Coronary artery (tissue), 2 donors: ENCODE data around the gene BAZ1B.

Experiments used
- DNase-seq: peaks from one replicate; pipeline ENCODE4 v3.0.0-alpha.2; 2017; ENCODE audit warnings: low spot score
- H3K27ac ChIP-seq, 2 donors: fragments of 200-600 bp; sonication (generic); one replicate each; pipeline ENCODE4 v1.5.1; 2016 to 2019
- H3K4me3 ChIP-seq: fragments of 200-600 bp; sonication (generic); 2 replicates; pipeline ENCODE4 v1.5.1; 2016; ENCODE audit warnings: mild to moderate bottlenecking, moderate library complexity
- TF ChIP-seq, protein P1 (sequence below): fragments of 200-600 bp; sonication (generic); IDR thresholded peaks from one replicate; pipeline ENCODE4 v1.5.1; 2019; ENCODE audit warnings: antibody characterized with exemption

BAZ1B gene

DNA sequence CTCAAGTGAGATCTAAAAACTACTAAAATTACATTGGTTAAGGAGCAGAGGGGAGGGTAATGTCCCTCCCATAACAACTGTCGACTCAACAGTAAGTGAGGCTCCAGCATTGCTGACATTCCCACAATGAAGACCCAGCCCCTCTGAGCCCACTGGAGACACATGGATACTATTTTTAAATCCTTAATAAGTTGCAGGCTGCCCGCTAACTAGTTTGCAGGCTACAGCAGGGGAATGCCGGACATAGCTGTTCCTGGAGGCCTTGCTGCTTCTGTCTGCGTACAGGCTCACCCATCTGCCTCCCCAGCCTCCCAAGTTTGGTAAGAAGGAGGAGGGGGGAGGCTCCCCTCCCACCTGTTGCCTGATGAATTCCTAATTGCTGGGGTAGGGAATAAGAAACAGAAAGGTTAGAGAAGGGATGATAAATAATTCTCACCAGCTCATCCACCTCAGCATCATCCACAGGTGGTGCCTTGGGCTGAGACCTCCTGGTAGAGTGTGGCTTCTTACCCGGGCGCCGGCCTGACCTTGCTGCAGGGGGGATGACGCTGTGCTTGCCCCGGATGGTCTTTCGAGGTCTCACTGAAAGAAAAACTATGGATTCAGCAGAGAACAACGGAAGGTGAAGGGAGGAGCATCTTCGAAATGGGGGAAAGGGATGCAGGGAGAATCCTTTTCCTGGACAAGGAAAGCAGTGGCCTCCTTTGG lies 78.4 kb downstream of the BAZ1B start:
- TF ChIP-seq, protein P1, sequence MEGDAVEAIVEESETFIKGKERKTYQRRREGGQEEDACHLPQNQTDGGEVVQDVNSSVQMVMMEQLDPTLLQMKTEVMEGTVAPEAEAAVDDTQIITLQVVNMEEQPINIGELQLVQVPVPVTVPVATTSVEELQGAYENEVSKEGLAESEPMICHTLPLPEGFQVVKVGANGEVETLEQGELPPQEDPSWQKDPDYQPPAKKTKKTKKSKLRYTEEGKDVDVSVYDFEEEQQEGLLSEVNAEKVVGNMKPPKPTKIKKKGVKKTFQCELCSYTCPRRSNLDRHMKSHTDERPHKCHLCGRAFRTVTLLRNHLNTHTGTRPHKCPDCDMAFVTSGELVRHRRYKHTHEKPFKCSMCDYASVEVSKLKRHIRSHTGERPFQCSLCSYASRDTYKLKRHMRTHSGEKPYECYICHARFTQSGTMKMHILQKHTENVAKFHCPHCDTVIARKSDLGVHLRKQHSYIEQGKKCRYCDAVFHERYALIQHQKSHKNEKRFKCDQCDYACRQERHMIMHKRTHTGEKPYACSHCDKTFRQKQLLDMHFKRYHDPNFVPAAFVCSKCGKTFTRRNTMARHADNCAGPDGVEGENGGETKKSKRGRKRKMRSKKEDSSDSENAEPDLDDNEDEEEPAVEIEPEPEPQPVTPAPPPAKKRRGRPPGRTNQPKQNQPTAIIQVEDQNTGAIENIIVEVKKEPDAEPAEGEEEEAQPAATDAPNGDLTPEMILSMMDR = no peak
- DNase-seq = no peak
- H3K4me3 ChIP-seq = no peak overlapping the region
- no peak overlapping the region for H3K27ac ChIP-seq

DNA sequence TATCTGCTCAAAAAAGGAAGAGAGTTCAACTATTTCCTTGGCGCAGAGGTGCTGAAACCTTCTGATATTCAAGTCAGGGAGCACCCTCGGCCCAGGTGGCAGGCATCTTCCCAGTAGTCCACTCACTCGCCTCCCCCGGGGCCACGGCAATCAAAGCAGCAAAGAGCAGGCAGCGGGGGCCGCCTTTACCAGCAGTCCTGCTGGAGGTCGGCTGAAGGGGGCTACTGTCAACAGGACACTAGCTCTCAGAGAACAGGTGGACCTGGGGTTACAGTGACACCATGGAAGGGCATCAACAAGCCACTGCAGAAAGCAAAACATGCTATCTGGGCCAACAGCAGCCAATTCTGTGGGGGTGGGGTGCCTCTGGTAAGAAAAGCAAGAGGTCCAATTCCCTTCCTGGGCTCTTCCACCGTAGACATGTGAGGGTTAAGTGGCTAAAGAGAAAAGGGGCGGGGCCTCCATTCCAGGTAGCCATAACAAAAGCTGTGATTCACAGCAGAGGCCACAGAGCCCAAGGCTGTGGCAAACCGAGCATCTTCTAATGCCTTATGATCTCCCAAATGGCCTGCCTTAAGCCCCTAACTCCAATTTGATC lies 79.1 kb downstream of the BAZ1B start:
- Histone ChIP-seq H3K4me3 (no peak overlapping the region), H3K27ac (no peak overlapping the region)
- no peak for DNase-seq

DNA sequence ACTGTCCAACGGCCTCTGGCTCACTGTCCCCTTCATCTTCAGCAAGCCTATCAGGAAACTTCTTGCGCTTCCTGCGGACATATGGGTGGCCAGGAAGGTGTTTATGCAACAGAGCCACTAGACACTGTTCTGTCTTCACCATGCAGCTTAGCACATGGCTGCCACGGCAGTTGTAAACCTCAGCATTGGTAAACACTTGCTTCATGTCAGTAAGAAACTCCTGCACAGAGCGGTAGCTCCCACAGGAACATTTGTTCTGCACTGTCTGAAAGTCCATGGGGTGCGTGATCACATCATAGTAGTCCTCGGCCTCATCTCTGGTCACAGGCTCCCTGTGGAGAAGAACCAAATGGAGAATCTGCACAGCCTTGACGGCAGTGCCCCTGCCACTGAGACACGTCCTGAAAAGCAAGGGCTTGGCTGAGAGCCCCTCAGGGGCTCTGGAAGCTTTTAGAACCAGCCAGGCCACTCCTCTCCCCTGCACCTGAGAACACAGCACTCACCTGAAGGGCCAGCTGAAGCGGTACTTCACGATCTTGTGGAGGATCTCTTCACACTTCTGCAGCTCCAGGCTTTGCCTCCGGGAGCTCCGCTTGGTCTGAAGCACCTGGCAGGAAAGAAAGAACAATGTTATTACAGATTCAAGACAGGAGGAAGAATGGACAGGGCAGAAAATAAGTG lies 79.7 kb downstream of the BAZ1B start:
- H3K27ac ChIP-seq = no peak overlapping the region
- TF ChIP-seq, protein P1 = no peak

More for the DNA sequence above, 79.1 kb downstream of the BAZ1B start:
- TF ChIP-seq, protein P1 = no peak

DNA sequence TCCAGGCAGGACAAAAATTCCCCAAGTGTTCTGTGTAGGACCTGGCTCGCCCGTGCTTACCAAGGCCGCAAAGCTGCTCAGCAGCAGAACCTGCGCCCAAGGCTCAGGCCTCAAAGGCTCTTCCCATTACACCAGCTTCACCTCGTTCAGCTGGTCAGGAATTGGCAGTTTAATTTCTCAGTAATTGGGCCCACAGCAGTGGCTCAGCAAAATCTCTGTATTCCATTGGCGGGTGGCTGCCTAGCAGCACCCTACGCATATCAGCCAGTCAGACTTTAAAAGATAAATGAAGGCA lies 82.7 kb downstream of the BAZ1B start:
- DNase-seq = no peak
- TF ChIP-seq, protein P1 = no peak
- H3K27ac ChIP-seq = no peak overlapping the region
- no peak overlapping the region for H3K4me3 ChIP-seq

More for the DNA sequence above, 79.7 kb downstream of the BAZ1B start:
- no peak overlapping the region for H3K4me3 ChIP-seq
- no peak for DNase-seq

DNA sequence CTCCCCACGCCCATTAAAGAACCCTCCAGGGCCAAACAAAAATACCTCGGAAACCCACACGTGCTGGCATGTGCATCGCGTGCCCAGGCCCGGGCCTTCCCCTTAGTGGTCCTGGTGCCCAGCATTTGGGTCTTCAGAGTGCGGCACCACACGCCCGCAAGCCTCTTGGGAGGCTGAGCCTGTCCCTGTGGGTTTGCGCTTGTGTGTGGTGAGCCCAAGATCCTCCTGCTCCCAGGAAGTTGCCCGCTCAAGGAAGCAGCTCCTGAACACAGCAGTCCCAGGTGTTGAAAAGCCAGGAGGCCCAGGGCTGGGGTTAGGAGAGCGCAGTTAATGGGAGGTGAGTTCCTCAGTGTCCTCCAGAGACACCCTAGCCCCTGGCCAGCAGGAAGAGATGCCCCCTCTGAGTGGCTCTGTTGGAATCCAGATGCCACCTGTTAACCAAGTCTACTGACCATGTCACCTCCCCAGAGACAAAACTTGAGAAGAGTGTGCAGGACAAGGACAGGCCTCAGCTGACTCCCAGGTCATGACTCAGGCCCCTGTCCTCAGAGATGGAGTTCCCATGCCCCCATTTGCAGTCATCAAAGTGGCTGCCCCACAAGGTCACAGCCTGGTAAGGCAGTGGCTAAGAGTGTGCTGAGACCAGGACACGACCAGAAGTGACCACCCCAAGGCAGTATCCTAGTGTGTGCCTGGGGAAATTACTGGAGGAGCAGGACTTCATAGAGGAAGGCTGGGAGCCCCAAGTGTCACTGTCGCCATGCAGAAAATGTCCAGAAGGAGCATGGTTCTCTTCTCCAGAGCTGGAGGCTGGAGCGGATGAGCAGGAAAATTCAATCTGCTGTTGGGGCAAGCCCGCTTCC lies 83.3 kb downstream of the BAZ1B start:
- H3K4me3 ChIP-seq = no peak overlapping the region
- no peak overlapping the region for H3K27ac ChIP-seq
- no peak for DNase-seq
- TF ChIP-seq, protein P1 = no peak

DNA sequence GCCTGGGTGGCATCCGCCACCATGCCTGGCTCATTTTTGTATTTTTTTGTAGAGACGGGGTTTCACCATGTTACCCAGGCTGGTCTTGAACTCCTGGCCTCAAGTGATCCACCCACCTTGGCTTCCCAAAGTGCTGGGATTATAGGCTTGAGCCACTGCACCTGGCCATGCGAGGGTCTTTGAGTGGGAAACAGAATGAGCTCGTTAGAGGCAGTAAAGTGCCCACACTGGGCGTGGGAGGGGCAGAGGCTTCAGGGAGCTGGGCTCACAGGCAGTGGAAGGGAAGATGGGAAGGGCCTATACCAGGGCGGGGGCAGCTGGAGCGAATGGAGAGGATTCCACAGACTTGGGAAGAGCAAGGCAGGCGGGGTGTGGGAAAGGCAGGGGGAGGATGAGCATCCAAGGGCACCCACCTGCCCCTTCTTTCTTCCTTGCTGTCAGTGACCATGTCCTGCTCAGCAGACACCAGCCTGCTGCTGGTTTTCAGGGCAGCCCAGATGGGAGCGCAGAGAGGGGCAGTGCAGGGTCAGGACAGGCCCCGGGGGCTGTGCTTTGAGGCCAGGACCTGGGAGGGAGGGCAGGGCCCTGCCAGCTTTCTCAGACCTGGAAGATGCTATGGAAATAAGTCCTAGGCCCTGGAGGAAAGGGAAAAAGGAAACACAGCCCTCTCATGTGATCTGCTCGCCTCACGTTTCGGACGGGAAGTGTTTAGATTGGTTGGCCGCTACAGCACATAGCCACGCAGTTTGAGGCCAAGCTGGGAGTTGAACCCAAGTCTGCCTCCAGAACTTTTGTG lies 84.3 kb downstream of the BAZ1B start:
- no peak overlapping the region for H3K27ac ChIP-seq
- TF ChIP-seq, protein P1 = no peak
- no peak overlapping the region for H3K4me3 ChIP-seq
- no peak for DNase-seq
